GM23248 (cell line): ENCODE measurements around the gene FEM1B. TPM values are rescaled to one million over a fixed set of nuclear protein-coding genes. Genes with fewer than 3 reads are reported as not detected.

ENCODE experiments used
- DNase-seq: peaks from one replicate; pipeline ENCODE4 v3.0.0-alpha.2; 2015
- H2AFZ ChIP-seq: fragments of 200-600 bp; sonication (generic); 2 replicates; pipeline ENCODE4 v1.6.1; 2016; ENCODE audit warnings: antibody characterized with exemption
- H3F3A ChIP-seq: fragments of 200-600 bp; sonication (generic); 2 replicates; pipeline ENCODE4 v1.6.1; 2016; ENCODE audit warnings: mild to moderate bottlenecking, antibody characterized with exemption, mixed run types; ENCODE audit not compliant: insufficient read depth
- H3K27ac ChIP-seq: fragments of 200-600 bp; sonication (generic); 2 replicates; pipeline ENCODE4 v1.5.1; 2016; ENCODE audit warnings: mild to moderate bottlenecking
- H3K27me3 ChIP-seq: fragments of 200-600 bp; sonication (generic); replicated peaks from 2 replicates; pipeline ENCODE4 v1.6.1; 2016; ENCODE audit warnings: mild to moderate bottlenecking; ENCODE audit not compliant: insufficient read depth
- H3K36me3 ChIP-seq: fragments of 200-600 bp; sonication (generic); 2 replicates; pipeline ENCODE4 v1.6.1; 2016; ENCODE audit warnings: low read depth, mild to moderate bottlenecking
- H3K4me1 ChIP-seq: fragments of 200-600 bp; sonication (generic); 2 replicates; pipeline ENCODE4 v1.6.1; 2016; ENCODE audit warnings: mild to moderate bottlenecking; ENCODE audit not compliant: insufficient read depth
- H3K4me2 ChIP-seq: fragments of 200-600 bp; sonication (generic); one replicate; pipeline ENCODE4 v1.6.1; 2016; ENCODE audit warnings: mild to moderate bottlenecking; ENCODE audit not compliant: unreplicated experiment
- H3K4me3 ChIP-seq: fragments of 200-600 bp; sonication (generic); 2 replicates; pipeline ENCODE4 v1.5.1; 2016; ENCODE audit warnings: mild to moderate bottlenecking
- H3K79me2 ChIP-seq: fragments of 200-600 bp; sonication (generic); 2 replicates; pipeline ENCODE4 v1.6.1; 2016; ENCODE audit warnings: mild to moderate bottlenecking; ENCODE audit not compliant: insufficient read depth
- H3K9ac ChIP-seq: fragments of 200-600 bp; sonication (generic); 2 replicates; pipeline ENCODE4 v1.6.1; 2016; ENCODE audit warnings: mild to moderate bottlenecking
- H3K9me2 ChIP-seq: fragments of 200-600 bp; sonication (generic); 2 replicates; pipeline ENCODE4 v1.6.1; 2016; ENCODE audit warnings: mixed run types, mild to moderate bottlenecking, moderate library complexity; ENCODE audit not compliant: insufficient read depth
- H3K9me3 ChIP-seq: fragments of 200-600 bp; sonication (generic); one replicate; pipeline ENCODE4 v1.6.1; 2017; ENCODE audit warnings: low read depth
- H4K20me1 ChIP-seq: fragments of 200-600 bp; sonication (generic); 2 replicates; pipeline ENCODE4 v1.6.0; 2016; ENCODE audit not compliant: insufficient read depth
- EZH2 ChIP-seq: fragments of 200-600 bp; sonication (generic); IDR thresholded peaks from 2 replicates; pipeline ENCODE4 v1.6.1; 2018; ENCODE audit warnings: antibody characterized with exemption, mild to moderate bottlenecking; ENCODE audit not compliant: insufficient read depth, poor library complexity, severe bottlenecking
- EZH2phosphoT487 ChIP-seq: fragments of 200-600 bp; sonication (generic); IDR thresholded peaks from 2 replicates; pipeline ENCODE4 v1.6.1; 2018; ENCODE audit warnings: antibody characterized with exemption, moderate library complexity, mild to moderate bottlenecking, low read depth; ENCODE audit not compliant: insufficient read depth
- WGBS, 2 experiments: methylation state at CpG; one replicate each; pipeline ENCODE4 v1.1.6; 2015 to 2017; ENCODE audit warnings: low lambda C conversion rate in 2 of 2, low coverage in 1 of 2; ENCODE audit errors: missing lambda C conversion rate in 2 of 2; 5-methylcytosine and 5-hydroxymethylcytosine counted together
- in situ Hi-C: fragments of 300-500 bp; cut with MboI; formaldehyde crosslinking; loops from 2 replicates; pipeline ENCODE4 v1.15.0; 2020
- polyA plus RNA-seq: library from polyadenylated mRNA; unstranded; fragments of >200 nt; fragmentation: Nextera tagmentation; extraction: Ambion mirVana; gene quantifications from 2 replicates; pipeline ENCODE4 v1.2.1, GENCODE V29; 2016
- total RNA-seq: library from RNA; depleted of rRNA; stranded (reverse); fragments of >200 nt; shearing (Covaris generic); gene quantifications from 2 replicates; pipeline ENCODE4 v1.2.3, GENCODE V29; 2014

Gene FEM1B
- total and polyA plus RNA-seq, 2 experiments from 2014 or later = 15.7 to 36.2 TPM

DNA sequence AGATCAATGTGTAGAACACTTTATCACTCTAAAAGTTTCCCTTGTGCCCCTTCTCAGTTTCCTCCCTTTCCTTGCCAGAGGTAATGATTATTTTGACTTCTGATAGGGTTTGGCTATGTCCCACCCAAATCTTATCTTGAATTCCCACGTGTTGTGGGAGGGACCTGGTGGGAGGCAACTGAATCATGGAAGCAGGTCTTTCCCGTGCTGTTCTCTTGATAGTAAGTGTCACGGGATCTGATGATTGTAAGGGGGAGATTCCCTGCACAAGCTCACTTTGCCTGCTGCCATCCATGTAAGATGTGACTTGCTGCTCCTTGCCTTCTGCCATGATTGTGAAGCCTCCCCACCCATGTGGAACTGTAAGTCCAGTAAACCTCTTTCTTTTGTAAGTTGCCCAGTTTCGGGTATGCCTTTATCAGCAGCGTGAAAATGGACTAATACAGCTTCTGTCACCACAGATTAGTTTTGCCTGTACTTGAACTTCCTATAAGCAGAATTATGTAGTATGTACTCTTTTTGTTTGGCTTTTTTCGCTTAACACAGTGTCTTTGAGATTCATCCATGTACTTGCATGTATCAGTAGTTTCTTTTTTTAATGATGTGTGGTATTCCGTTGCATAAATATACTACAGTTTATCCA, 7.2 kb downstream of the FEM1B start:
- no peak overlapping the region for H3K4me2 ChIP-seq
- H3K9me3 ChIP-seq = no peaks in the 10 kb centered on the region
- H2AFZ ChIP-seq = no peak overlapping the region
- TF ChIP-seq EZH2phosphoT487 (no peak), EZH2 (no peak)
- WGBS, 2 experiments = 96 to 99% methylated on average over 7 of the region's 7 CpGs
- H3K79me2 ChIP-seq = peaks cover 100% of the 10 kb centered on the region
- H4K20me1 ChIP-seq = peaks cover 32% of the 10 kb centered on the region; the same call in 1 of the 2 replicates
- H3K9ac ChIP-seq = no peak overlapping the region
- peaks cover 12% of the 10 kb centered on the region; the same call in 1 of the 2 replicates for H3K36me3 ChIP-seq
- H3K4me3 ChIP-seq = no peak overlapping the region
- no peaks in the 10 kb centered on the region for H3K9me2 ChIP-seq
- H3K27me3 ChIP-seq = no peaks in the 10 kb centered on the region
- H3F3A ChIP-seq = peaks cover 72% of the 10 kb centered on the region
- no peak for DNase-seq
- H3K27ac ChIP-seq = no peak overlapping the region
- peaks cover 36% of the 10 kb centered on the region for H3K4me1 ChIP-seq
- in situ Hi-C loops = no loop called here

DNA sequence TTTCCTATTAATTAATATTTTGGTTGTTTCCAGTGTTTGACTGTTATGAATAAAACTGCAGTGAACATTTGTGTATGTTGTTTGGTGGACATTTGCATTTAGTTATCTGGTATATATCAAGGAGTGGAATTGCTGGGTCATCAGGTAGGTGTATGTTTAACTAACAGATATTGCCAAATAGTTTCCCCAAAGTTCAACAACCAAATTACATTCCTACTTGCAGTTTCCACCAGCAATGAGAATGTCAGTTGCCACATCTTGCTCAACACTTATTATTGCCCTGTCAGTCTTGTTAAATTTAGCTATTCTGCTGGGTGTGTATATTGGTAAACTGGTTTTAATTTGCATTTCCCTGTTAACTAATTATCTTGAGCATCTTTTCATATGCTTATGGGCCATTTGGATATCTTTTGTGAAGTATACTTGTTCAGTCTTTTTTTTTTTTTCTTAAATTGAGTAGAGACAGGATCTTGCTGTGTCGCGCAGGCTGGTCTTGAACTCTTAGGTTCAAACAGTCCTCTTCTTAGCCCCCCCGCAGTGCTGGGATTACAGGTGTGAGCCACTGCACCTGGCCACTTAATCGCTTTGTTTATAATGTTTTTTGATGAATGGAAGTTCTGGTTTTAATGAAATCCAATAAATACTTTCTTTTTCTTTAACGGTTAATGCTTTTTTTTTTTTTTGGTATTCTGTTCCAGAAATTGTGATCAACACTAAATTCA, 7.9 kb downstream of the FEM1B start:
- H3K4me2 ChIP-seq = no peak overlapping the region
- H3F3A ChIP-seq = peaks cover 73% of the 10 kb centered on the region
- H3K9me3 ChIP-seq = no peaks in the 10 kb centered on the region
- H3K36me3 ChIP-seq = peaks cover 17% of the 10 kb centered on the region
- H3K27me3 ChIP-seq = no peaks in the 10 kb centered on the region
- no peak overlapping the region for H3K4me3 ChIP-seq
- H2AFZ ChIP-seq = no peak overlapping the region
- no peaks in the 10 kb centered on the region for H3K9me2 ChIP-seq
- 90 to 92% methylated on average over 5 of the region's 5 CpGs for WGBS, 2 experiments
- no peak overlapping the region for H3K9ac ChIP-seq
- TF ChIP-seq EZH2phosphoT487 = no peak
- TF ChIP-seq EZH2 = no peak
- peak overlapping the region; percentile 2; the same call in 1 of the 2 replicates for H3K27ac ChIP-seq
- peaks cover 29% of the 10 kb centered on the region for H3K4me1 ChIP-seq
- peak; percentile 40 for DNase-seq
- H4K20me1 ChIP-seq = peaks cover 25% of the 10 kb centered on the region; the same call in 1 of the 2 replicates
- peaks cover 100% of the 10 kb centered on the region for H3K79me2 ChIP-seq
- in situ Hi-C loops = no loop called here

GRCh38 chr15:68286256-68286655, 8.7 kb downstream of the FEM1B start:
- no peaks in the 10 kb centered on the region for H3K27me3 ChIP-seq
- 69% methylated on average over 5 of the region's 5 CpGs for WGBS, 2 experiments
- DNase-seq = no peak
- peaks cover 21% of the 10 kb centered on the region for H3K4me1 ChIP-seq
- no peak overlapping the region for H3K4me3 ChIP-seq
- H3K9ac ChIP-seq = no peak overlapping the region
- no peak overlapping the region; the same call in 1 of the 2 replicates for H3K27ac ChIP-seq
- no peak for TF ChIP-seq EZH2phosphoT487
- no peak for TF ChIP-seq EZH2
- peaks cover 74% of the 10 kb centered on the region for H3F3A ChIP-seq
- peaks cover 100% of the 10 kb centered on the region for H3K79me2 ChIP-seq
- in situ Hi-C loops = no loop called here
- H4K20me1 ChIP-seq = peaks cover 19% of the 10 kb centered on the region; the same call in 1 of the 2 replicates
- no peak overlapping the region for H3K4me2 ChIP-seq
- peaks cover 26% of the 10 kb centered on the region for H3K36me3 ChIP-seq
- H3K9me2 ChIP-seq = no peaks in the 10 kb centered on the region
- H2AFZ ChIP-seq = no peak overlapping the region
- no peaks in the 10 kb centered on the region for H3K9me3 ChIP-seq

DNA sequence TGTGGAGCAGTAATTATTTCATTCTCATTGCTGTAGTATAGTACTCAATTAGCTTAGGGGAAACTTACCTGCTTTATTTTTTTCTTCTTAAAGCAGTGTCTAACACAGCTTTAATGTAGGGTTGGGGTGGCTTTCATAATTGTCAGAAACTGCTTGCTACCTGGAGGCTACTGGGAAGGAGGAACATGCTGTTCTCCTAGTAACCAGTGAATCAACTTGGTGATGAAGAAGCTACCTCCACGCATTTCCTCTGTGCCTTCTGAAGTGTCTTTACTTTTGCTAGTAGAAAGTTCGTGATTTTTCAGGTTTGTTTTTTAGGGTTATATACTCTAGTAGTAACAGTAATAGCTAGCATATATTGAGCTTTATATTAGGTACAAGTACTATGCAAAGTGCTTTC, 11.5 kb downstream of the FEM1B start:
- in situ Hi-C loops = no loop called here
- Histone ChIP-seq H3K4me1 (0 out of 2 replicates have a peak, but pooled peaks cover 10% of the 10 kb centered on the region), H4K20me1 (peaks cover 13% of the 10 kb centered on the region; the same call in 1 of the 2 replicates), H3K9me3 (no peaks in the 10 kb centered on the region), H3K4me2 (no peak overlapping the region), H3K9ac (no peak overlapping the region), H3K4me3 (no peak overlapping the region), H3K9me2 (no peaks in the 10 kb centered on the region), H3F3A (peaks cover 95% of the 10 kb centered on the region), H3K79me2 (peaks cover 100% of the 10 kb centered on the region), H2AFZ (no peak overlapping the region), H3K27ac (peak overlapping the region; percentile 27; the same call in 1 of the 2 replicates), H3K27me3 (no peaks in the 10 kb centered on the region), H3K36me3 (peaks cover 51% of the 10 kb centered on the region)
- no peak for DNase-seq
- 97 to 100% methylated on average over 2 of the region's 2 CpGs for WGBS, 2 experiments
- TF ChIP-seq EZH2 (no peak), EZH2phosphoT487 (no peak)
